OCI-LY1 (cell line): ENCODE data around the gene DACH1.

Source experiments
- H2AFZ ChIP-seq: fragments of 200-600 bp; sonication (generic), shearing (Covaris generic); 2 replicates; pipeline ENCODE4 v1.6.0; 2014; ENCODE audit warnings: antibody characterized with exemption, mild to moderate bottlenecking, low read length
- H3F3A ChIP-seq: fragments of 200-600 bp; sonication (generic), shearing (Covaris generic); 2 replicates; pipeline ENCODE4 v1.6.0; 2014; ENCODE audit warnings: mild to moderate bottlenecking, antibody characterized with exemption, low read length, moderate library complexity; ENCODE audit not compliant: insufficient read depth
- H3K27ac ChIP-seq: fragments of 200-600 bp; sonication (generic); 2 replicates; pipeline ENCODE4 v1.5.1; 2014; ENCODE audit warnings: low read length, mixed run types, mild to moderate bottlenecking, low read depth; ENCODE audit not compliant: poor library complexity, severe bottlenecking
- H3K27me3 ChIP-seq: fragments of 200-600 bp; sonication (generic); 2 replicates; pipeline ENCODE4 v1.6.0; 2014; ENCODE audit warnings: antibody characterized with exemption, mild to moderate bottlenecking, low read length, moderate library complexity; ENCODE audit not compliant: insufficient read depth
- H3K36me3 ChIP-seq: fragments of 200-600 bp; sonication (generic); 2 replicates; pipeline ENCODE4 v1.6.1; 2014; ENCODE audit warnings: mild to moderate bottlenecking, antibody characterized with exemption, low read length, moderate library complexity, mixed read lengths; ENCODE audit not compliant: insufficient read depth
- H3K4me1 ChIP-seq: fragments of 200-600 bp; sonication (generic); 2 replicates; pipeline ENCODE4 v1.5.1; 2014; ENCODE audit warnings: mild to moderate bottlenecking, low read length, moderate library complexity; ENCODE audit not compliant: insufficient read depth, severe bottlenecking
- H3K4me2 ChIP-seq: fragments of 200-600 bp; sonication (generic), shearing (Covaris generic); 2 replicates; pipeline ENCODE4 v1.6.1; 2014; ENCODE audit warnings: low read length
- H3K4me3 ChIP-seq: fragments of 200-600 bp; sonication (generic); 2 replicates; pipeline ENCODE4 v1.5.1; 2014; ENCODE audit warnings: low read length, low read depth, mild to moderate bottlenecking, mixed read lengths; ENCODE audit not compliant: poor library complexity, severe bottlenecking
- H3K79me2 ChIP-seq: fragments of 200-600 bp; shearing (Covaris generic); 2 replicates; pipeline ENCODE4 v1.6.1; 2016; ENCODE audit warnings: mixed run types, low read length, mixed read lengths; ENCODE audit not compliant: insufficient read depth
- H3K9ac ChIP-seq: fragments of 200-600 bp; sonication (generic), shearing (Covaris generic); 2 replicates; pipeline ENCODE4 v1.6.1; 2014; ENCODE audit warnings: mild to moderate bottlenecking, low read length, mixed read lengths
- H3K9me2 ChIP-seq: fragments of 200-600 bp; sonication (generic), shearing (Covaris generic); 2 replicates; pipeline ENCODE4 v1.6.1; 2014; ENCODE audit warnings: low read depth, mild to moderate bottlenecking, low read length, mixed read lengths
- H3K9me3 ChIP-seq: fragments of 200-600 bp; shearing (Covaris generic); 2 replicates; pipeline ENCODE4 v1.6.1; 2014; ENCODE audit warnings: low read length, mixed read lengths
- H4K20me1 ChIP-seq: fragments of 200-600 bp; sonication (generic), shearing (Covaris generic); 2 replicates; pipeline ENCODE4 v1.6.0; 2016; ENCODE audit warnings: mild to moderate bottlenecking, low read length; ENCODE audit not compliant: insufficient read depth
- CTCF ChIP-seq: fragments of 200-600 bp; sonication (generic), shearing (Covaris generic); IDR thresholded peaks from 2 replicates; pipeline ENCODE4 v1.5.1; 2017; ENCODE audit warnings: mild to moderate bottlenecking, antibody characterized with exemption, low read length, moderate library complexity, mixed read lengths
- EZH2 ChIP-seq: fragments of 200-600 bp; sonication (generic), shearing (Covaris generic); IDR thresholded peaks from 2 replicates; pipeline ENCODE4 v1.8.0; 2017; ENCODE audit warnings: borderline replicate concordance, mixed run types, mild to moderate bottlenecking, antibody characterized with exemption, low read length, moderate library complexity, mixed read lengths

Gene DACH1

GRCh38 chr13:71632721-71633120 is 234.3 kb downstream of the DACH1 start:
- no peaks in the 10 kb centered on the region for H3K36me3 ChIP-seq
- H3K27ac ChIP-seq = no peak overlapping the region
- H3K4me3 ChIP-seq = no peak overlapping the region
- H3F3A ChIP-seq = no peaks in the 10 kb centered on the region
- TF ChIP-seq CTCF (no peak), EZH2 (no peak)
- no peaks in the 10 kb centered on the region for H3K79me2 ChIP-seq
- no peaks in the 10 kb centered on the region for H3K9me2 ChIP-seq
- no peaks in the 10 kb centered on the region for H3K4me1 ChIP-seq
- H3K9ac ChIP-seq = no peak overlapping the region
- no peaks in the 10 kb centered on the region for H4K20me1 ChIP-seq
- H3K27me3 ChIP-seq = no peaks in the 10 kb centered on the region
- H3K9me3 ChIP-seq = no peaks in the 10 kb centered on the region
- H2AFZ ChIP-seq = no peak overlapping the region
- no peak overlapping the region for H3K4me2 ChIP-seq

- no peaks in the 10 kb centered on the region for H3F3A ChIP-seq
- no peaks in the 10 kb centered on the region for H3K9me3 ChIP-seq
- no peaks in the 10 kb centered on the region for H3K36me3 ChIP-seq
- H3K4me2 ChIP-seq = no peak overlapping the region
- no peaks in the 10 kb centered on the region for H3K4me1 ChIP-seq
- no peak overlapping the region for H2AFZ ChIP-seq
- no peaks in the 10 kb centered on the region for H3K27me3 ChIP-seq
- TF ChIP-seq EZH2 = no peak
- TF ChIP-seq CTCF = no peak
- no peaks in the 10 kb centered on the region for H3K79me2 ChIP-seq
- no peak overlapping the region for H3K4me3 ChIP-seq
- H3K9ac ChIP-seq = no peak overlapping the region
- H3K27ac ChIP-seq = no peak overlapping the region
- no peaks in the 10 kb centered on the region for H3K9me2 ChIP-seq
- no peaks in the 10 kb centered on the region for H4K20me1 ChIP-seq
Observed at GRCh38 chr13:71632206-71632605, 234.8 kb downstream of the DACH1 start.

- Histone ChIP-seq H3K4me1 (no peaks in the 10 kb centered on the region), H2AFZ (no peak overlapping the region), H3K27me3 (no peaks in the 10 kb centered on the region)
Observed at GRCh38 chr13:71629167-71629566, 237.8 kb downstream of the DACH1 start.

More at GRCh38 chr13:71629167-71629566, 237.8 kb downstream of the DACH1 start:
- no peak overlapping the region for H3K9ac ChIP-seq
- H3K4me2 ChIP-seq = no peak overlapping the region
- H4K20me1 ChIP-seq = no peaks in the 10 kb centered on the region
- H3K36me3 ChIP-seq = no peaks in the 10 kb centered on the region
- TF ChIP-seq CTCF (no peak), EZH2 (no peak)
- no peaks in the 10 kb centered on the region for H3K9me3 ChIP-seq
- no peaks in the 10 kb centered on the region for H3K9me2 ChIP-seq
- no peaks in the 10 kb centered on the region for H3K79me2 ChIP-seq
- no peak overlapping the region for H3K4me3 ChIP-seq
- no peaks in the 10 kb centered on the region for H3F3A ChIP-seq
- H3K27ac ChIP-seq = no peak overlapping the region
